ENCODE measurements around the gene TARP.

DNA sequence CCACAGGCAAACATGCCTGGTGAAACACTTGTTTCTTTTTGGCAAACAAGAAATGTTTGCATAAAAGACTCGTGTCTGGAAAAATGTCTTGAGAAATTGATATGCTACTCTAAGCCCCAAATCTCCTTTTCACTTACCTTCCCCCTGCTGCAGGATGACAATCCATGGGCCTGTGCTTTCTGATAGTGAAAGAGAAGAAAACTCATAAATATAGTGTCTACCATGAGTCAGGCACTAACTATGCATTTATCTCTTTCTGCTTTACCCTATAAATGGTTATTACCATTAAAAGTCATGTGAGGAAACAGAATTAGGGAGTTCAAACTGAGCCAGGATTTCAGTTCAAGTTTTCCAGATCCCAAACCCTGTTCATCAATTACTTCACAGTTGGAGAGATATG lies 6.6 kb upstream of the TARP start:
- TF ChIP-seq, protein P1, sequence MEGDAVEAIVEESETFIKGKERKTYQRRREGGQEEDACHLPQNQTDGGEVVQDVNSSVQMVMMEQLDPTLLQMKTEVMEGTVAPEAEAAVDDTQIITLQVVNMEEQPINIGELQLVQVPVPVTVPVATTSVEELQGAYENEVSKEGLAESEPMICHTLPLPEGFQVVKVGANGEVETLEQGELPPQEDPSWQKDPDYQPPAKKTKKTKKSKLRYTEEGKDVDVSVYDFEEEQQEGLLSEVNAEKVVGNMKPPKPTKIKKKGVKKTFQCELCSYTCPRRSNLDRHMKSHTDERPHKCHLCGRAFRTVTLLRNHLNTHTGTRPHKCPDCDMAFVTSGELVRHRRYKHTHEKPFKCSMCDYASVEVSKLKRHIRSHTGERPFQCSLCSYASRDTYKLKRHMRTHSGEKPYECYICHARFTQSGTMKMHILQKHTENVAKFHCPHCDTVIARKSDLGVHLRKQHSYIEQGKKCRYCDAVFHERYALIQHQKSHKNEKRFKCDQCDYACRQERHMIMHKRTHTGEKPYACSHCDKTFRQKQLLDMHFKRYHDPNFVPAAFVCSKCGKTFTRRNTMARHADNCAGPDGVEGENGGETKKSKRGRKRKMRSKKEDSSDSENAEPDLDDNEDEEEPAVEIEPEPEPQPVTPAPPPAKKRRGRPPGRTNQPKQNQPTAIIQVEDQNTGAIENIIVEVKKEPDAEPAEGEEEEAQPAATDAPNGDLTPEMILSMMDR (IDR thresholded peaks at IDR 0.05): no peak
- no peak for TF ChIP-seq POLR2A (IDR thresholded peaks at IDR 0.05)
